Measurements from ENCODE around the gene LDLRAP1. TPM values are rescaled to one million over a fixed set of nuclear protein-coding genes. Genes with fewer than 3 reads are reported as not detected.
A peak's percentile ranks its signal among the peaks of the same experiment; 100 is the strongest.

The LDLRAP1 gene
- total RNA-seq, 1 experiment from 2014 or later: 14.5 TPM

- H3K36me3 Mint-ChIP-seq (ENCODE audit: insufficient read depth, unreplicated experiment): peaks cover 10% of the 10 kb centered on the region
- no peak overlapping the region for H3K27ac Mint-ChIP-seq (ENCODE audit: unreplicated experiment)
- peaks cover 13% of the 10 kb centered on the region for H3K4me1 Mint-ChIP-seq (ENCODE audit: low read depth, unreplicated experiment)
- Histone ChIP-seq H3K9me3 (no peaks in the 10 kb centered on the region), H3K4me1 (peaks cover 18% of the 10 kb centered on the region), H3K36me3 (ENCODE audit: control insufficient read depth, insufficient read depth, low read length) (no peaks in the 10 kb centered on the region; the same call in 1 of the 2 replicates), H3K4me3 (ENCODE audit: low read depth, low read length) (no peak overlapping the region), H3K27me3 (replicated peaks; ENCODE audit: control insufficient read depth, insufficient read depth, low read length) (no peaks in the 10 kb centered on the region)
- no peaks in the 10 kb centered on the region for H3K9me3 Mint-ChIP-seq (ENCODE audit: unreplicated experiment)
- ChIA-PET CTCF (interaction anchor here (0.9 kb wide), 1 partner anchor 14 kb away, joined by 3 read pairs; no protein-coding TSS in a partner anchor), POLR2A (no interaction called here)
- H3K4me3 Mint-ChIP-seq (ENCODE audit: unreplicated experiment): no peak overlapping the region
- BruUV-seq (replicated peaks): TSS peak; percentile 27
- DNase-seq: peak; percentile 30 to 59
- no peaks in the 10 kb centered on the region for H3K27me3 Mint-ChIP-seq (ENCODE audit: insufficient read depth, unreplicated experiment)
- intact Hi-C loops (cut with micrococcal nuclease; ENCODE audit: unreplicated experiment): no loop called here
- no peak for TF ChIP-seq CTCF (IDR thresholded peaks at IDR 0.05; ENCODE audit: insufficient read depth in 1 of 2, low read depth in 1 of 2, low read length in 1 of 2, severe bottlenecking in 1 of 2, unreplicated experiment in 1 of 2)
Observed at GRCh38 chr1:25568090-25568833, 24.9 kb downstream of the LDLRAP1 start.

- Mint-ChIP-seq H3K27me3 (ENCODE audit: insufficient read depth, unreplicated experiment) (no peaks in the 10 kb centered on the region), H3K4me3 (ENCODE audit: unreplicated experiment) (no peak overlapping the region), H3K36me3 (ENCODE audit: insufficient read depth, unreplicated experiment) (peaks cover 14% of the 10 kb centered on the region), H3K27ac (ENCODE audit: unreplicated experiment) (no peak overlapping the region), H3K4me1 (ENCODE audit: low read depth, unreplicated experiment) (peaks cover 20% of the 10 kb centered on the region), H3K9me3 (ENCODE audit: unreplicated experiment) (no peaks in the 10 kb centered on the region)
- no TSS peak for BruUV-seq (replicated peaks)
- H3K36me3 ChIP-seq (ENCODE audit: control insufficient read depth, insufficient read depth, low read length): no peaks in the 10 kb centered on the region; the same call in 1 of the 2 replicates
- no peaks in the 10 kb centered on the region for H3K27me3 ChIP-seq (replicated peaks; ENCODE audit: control insufficient read depth, insufficient read depth, low read length)
- DNase-seq: peak in 1 of 2 experiments; percentile 22
- no peak for TF ChIP-seq CTCF (IDR thresholded peaks at IDR 0.05; ENCODE audit: insufficient read depth in 1 of 2, low read depth in 1 of 2, low read length in 1 of 2, severe bottlenecking in 1 of 2, unreplicated experiment in 1 of 2)
- H3K4me1 ChIP-seq: peaks cover 25% of the 10 kb centered on the region
- CTCF ChIA-PET: no interaction called here
- no peak overlapping the region for H3K4me3 ChIP-seq (ENCODE audit: low read depth, low read length)
- POLR2A ChIA-PET: no interaction called here
- no peaks in the 10 kb centered on the region for H3K9me3 ChIP-seq
- intact Hi-C loops (cut with micrococcal nuclease; ENCODE audit: unreplicated experiment): no loop called here
Observed at GRCh38 chr1:25568834-25569596, 25.6 kb downstream of the LDLRAP1 start.

- Mint-ChIP-seq H3K27ac (ENCODE audit: unreplicated experiment) (no peak overlapping the region), H3K4me1 (ENCODE audit: low read depth, unreplicated experiment) (peaks cover 27% of the 10 kb centered on the region), H3K27me3 (ENCODE audit: insufficient read depth, unreplicated experiment) (no peaks in the 10 kb centered on the region), H3K4me3 (ENCODE audit: unreplicated experiment) (no peak overlapping the region), H3K36me3 (ENCODE audit: insufficient read depth, unreplicated experiment) (peaks cover 21% of the 10 kb centered on the region), H3K9me3 (ENCODE audit: unreplicated experiment) (no peaks in the 10 kb centered on the region)
- CTCF ChIA-PET: no interaction called here
- Histone ChIP-seq H3K4me1 (peaks cover 33% of the 10 kb centered on the region), H3K27me3 (replicated peaks; ENCODE audit: control insufficient read depth, insufficient read depth, low read length) (no peaks in the 10 kb centered on the region), H3K9me3 (no peaks in the 10 kb centered on the region), H3K4me3 (ENCODE audit: low read depth, low read length) (no peak overlapping the region), H3K36me3 (ENCODE audit: control insufficient read depth, insufficient read depth, low read length) (no peaks in the 10 kb centered on the region; the same call in 1 of the 2 replicates)
- no peak for DNase-seq
- no TSS peak for BruUV-seq (replicated peaks)
- no peak for TF ChIP-seq CTCF (IDR thresholded peaks at IDR 0.05; ENCODE audit: insufficient read depth in 1 of 2, low read depth in 1 of 2, low read length in 1 of 2, severe bottlenecking in 1 of 2, unreplicated experiment in 1 of 2)
- intact Hi-C loops (cut with micrococcal nuclease; ENCODE audit: unreplicated experiment): no loop called here
- POLR2A ChIA-PET: no interaction called here
Observed at GRCh38 chr1:25569597-25570396, 26.4 kb downstream of the LDLRAP1 start.

Data from Caco-2 (cell line).